Measurements from ENCODE around the gene TBC1D21.
"Not testable (repeated sequence)": the region's sequence is repeated elsewhere in the genome, so short reads cannot be mapped to it uniquely, and the experiment has no call there.

The TBC1D21 gene

DNA sequence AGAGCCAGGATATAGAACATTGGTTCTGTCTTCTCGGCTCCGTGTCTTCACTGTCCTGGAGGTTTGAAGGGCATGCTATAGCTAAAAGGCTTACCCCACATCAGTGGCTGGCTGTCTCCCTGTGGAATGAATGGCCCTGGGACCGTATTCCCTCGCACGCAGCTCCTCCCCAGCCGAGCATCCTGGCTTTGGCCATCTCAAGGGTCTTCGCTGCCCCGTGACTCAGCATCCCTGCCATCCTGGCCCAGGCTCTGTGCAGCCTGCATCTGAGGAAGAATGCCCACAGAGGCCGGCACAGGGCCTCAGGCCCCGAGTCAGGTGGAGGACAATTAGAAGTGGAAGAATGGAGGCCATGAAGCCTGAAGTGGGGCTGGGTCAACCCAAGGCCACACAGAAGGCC, 63.9 kb downstream of the TBC1D21 start:
- no peaks in the 10 kb centered on the region for H3K9me3 ChIP-seq (ENCODE audit: low read length)
- H3K36me3 ChIP-seq (ENCODE audit: insufficient read depth, low read length): no peaks in the 10 kb centered on the region
- no peak overlapping the region for H3K4me3 ChIP-seq (ENCODE audit: low read length)
- H2AFZ ChIP-seq (ENCODE audit: low read depth, low read length): no peak overlapping the region
- no peaks in the 10 kb centered on the region for H3K27me3 ChIP-seq (ENCODE audit: insufficient read depth, low read length)
- H3K4me1 ChIP-seq (ENCODE audit: insufficient read depth, low read length): peaks cover 29% of the 10 kb centered on the region

GRCh38 chr15:73937726-73938125, 64.4 kb downstream of the TBC1D21 start:
- Histone ChIP-seq H3K36me3 (ENCODE audit: insufficient read depth, low read length) (no peaks in the 10 kb centered on the region), H3K27me3 (ENCODE audit: insufficient read depth, low read length) (no peaks in the 10 kb centered on the region), H3K4me3 (ENCODE audit: low read length) (no peak overlapping the region), H3K9me3 (ENCODE audit: low read length) (no peaks in the 10 kb centered on the region), H2AFZ (ENCODE audit: low read depth, low read length) (no peak overlapping the region), H3K4me1 (ENCODE audit: insufficient read depth, low read length) (peaks cover 29% of the 10 kb centered on the region)

DNA sequence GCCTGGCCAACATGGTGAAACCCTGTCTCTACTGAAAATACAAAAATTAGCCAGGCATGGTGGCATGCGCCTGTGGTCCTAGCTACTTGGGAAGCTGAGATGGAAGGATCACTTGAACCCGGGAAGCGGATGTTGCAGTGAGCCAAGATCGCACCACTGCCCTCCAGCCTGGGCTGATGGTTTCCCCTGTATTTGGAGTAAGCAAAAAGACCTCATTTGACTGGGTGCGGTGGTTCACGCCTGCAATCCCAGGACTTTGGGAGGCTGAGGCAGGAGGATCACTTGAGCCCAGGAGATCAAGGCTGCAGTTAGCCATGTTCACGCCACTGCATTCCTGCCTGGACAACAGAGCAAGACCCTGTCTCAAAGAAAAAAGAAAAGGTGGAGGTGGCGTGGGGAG, 65.2 kb downstream of the TBC1D21 start:
- H3K36me3 ChIP-seq (ENCODE audit: insufficient read depth, low read length); H3K9me3 ChIP-seq (ENCODE audit: low read length); H2AFZ ChIP-seq (ENCODE audit: low read depth, low read length); H3K4me3 ChIP-seq (ENCODE audit: low read length); H3K27me3 ChIP-seq (ENCODE audit: insufficient read depth, low read length): not testable (repeated sequence)
- peaks cover 29% of the 10 kb centered on the region for H3K4me1 ChIP-seq (ENCODE audit: insufficient read depth, low read length)

All from neuron (in vitro differentiated cells).